K562 (cell line): Measurements from ENCODE around the gene CREM. TPM values are rescaled to one million over a fixed set of nuclear protein-coding genes. Genes with fewer than 3 reads are reported as not detected.

ENCODE experiments used
- CEBPB ChIP-seq: fragments of 450-650 bp; IDR thresholded peaks from 2 replicates; pipeline ENCODE4 v1.6.1; 2016; ENCODE audit warnings: missing genetic modification characterization, missing compliant biosample characterization
- ETV5 ChIP-seq: sonication (generic); formaldehyde crosslinking; IDR thresholded peaks from 2 replicates; pipeline ENCODE4 v1.4.0; 2020; ENCODE audit warnings: low read depth, mild to moderate bottlenecking, missing genetic modification reagents
- FOSL1 ChIP-seq: fragments of 200-800 bp; sonication (Bioruptor generic); conservative IDR thresholded peaks from 2 replicates; pipeline ENCODE4 v1.6.1; 2016; ENCODE audit warnings: missing genetic modification characterization, missing compliant biosample characterization
- GTF2A2 ChIP-seq: IDR thresholded peaks from 2 replicates; pipeline ENCODE4 v1.6.1; 2016; ENCODE audit warnings: mild to moderate bottlenecking, missing genetic modification characterization, missing compliant biosample characterization
- GTF2F1 ChIP-seq: IDR thresholded peaks from 2 replicates; pipeline ENCODE4 v1.6.1; 2011; ENCODE audit warnings: low read depth, low read length, improper control_type of control experiment
- HMG20A ChIP-seq: fragments of 450-650 bp; formaldehyde crosslinking; conservative IDR thresholded peaks from 2 replicates; pipeline ENCODE4 v1.4.0; 2020; ENCODE audit warnings: mild to moderate bottlenecking, mixed read lengths
- KDM1A ChIP-seq, 2 experiments: fragments of 450-650 bp; IDR thresholded peaks; 2 replicates each; pipeline ENCODE4 v1.6.1; 2016; ENCODE audit warnings: mild to moderate bottlenecking in 2 of 2
- KLF16 ChIP-seq: IDR thresholded peaks from 2 replicates; pipeline ENCODE4 v1.6.1; 2016; ENCODE audit warnings: antibody characterized with exemption
- LCOR ChIP-seq: sonication (generic); formaldehyde crosslinking; IDR thresholded peaks from 2 replicates; pipeline ENCODE4 v1.8.0; 2022; ENCODE audit warnings: mild to moderate bottlenecking, missing genetic modification reagents
- NFIC ChIP-seq: fragments of 450-650 bp; IDR thresholded peaks from 2 replicates; pipeline ENCODE4 v1.6.1; 2017; ENCODE audit warnings: mild to moderate bottlenecking, inconsistent platforms
- NONO ChIP-seq, 2 experiments: fragments of 200-400 bp in 1 of 2; fragments of 450-650 bp in 1 of 2; formaldehyde crosslinking in 1 of 2; IDR thresholded peaks; 2 replicates each; pipeline ENCODE4 v1.6.1; 2017; ENCODE audit warnings: low read depth in 2 of 2, mild to moderate bottlenecking in 2 of 2, moderate library complexity in 2 of 2, low read length in 1 of 2
- NUFIP1 ChIP-seq: fragments of 450-650 bp; IDR thresholded peaks from 2 replicates; pipeline ENCODE4 v1.6.1; 2018; ENCODE audit not compliant: partially characterized antibody
- RAD51 ChIP-seq: fragments of 450-650 bp; IDR thresholded peaks from 2 replicates; pipeline ENCODE4 v1.7.1; 2016; ENCODE audit warnings: low read depth, mild to moderate bottlenecking, borderline replicate concordance
- SMAD2 ChIP-seq: fragments of 150-350 bp; IDR thresholded peaks from 2 replicates; pipeline ENCODE4 v1.6.1; 2014; ENCODE audit warnings: low read depth, mild to moderate bottlenecking, low read length
- SMARCC2 ChIP-seq: fragments of 450-650 bp; IDR thresholded peaks from 2 replicates; pipeline ENCODE4 v1.6.1; 2017; ENCODE audit warnings: antibody characterized with exemption, moderate library complexity, mild to moderate bottlenecking, low read depth
- SP1 ChIP-seq: sonication (generic); formaldehyde crosslinking; IDR thresholded peaks from 2 replicates; pipeline ENCODE4 v1.8.1; 2022; ENCODE audit warnings: mild to moderate bottlenecking, missing genetic modification reagents
- SUPT5H ChIP-seq: fragments of 450-650 bp; IDR thresholded peaks from 2 replicates; pipeline ENCODE4 v1.6.1; 2016
- TAL1 ChIP-seq: fragments of 450-650 bp; IDR thresholded peaks from 2 replicates; pipeline ENCODE4 v1.6.1; 2016; ENCODE audit warnings: mild to moderate bottlenecking
- TFAP4 ChIP-seq: sonication (generic); formaldehyde crosslinking; IDR thresholded peaks from 2 replicates; pipeline ENCODE4 v1.8.0; 2022; ENCODE audit warnings: missing genetic modification reagents, mild to moderate bottlenecking, moderate library complexity, borderline replicate concordance
- ZNF12 ChIP-seq: sonication (generic); formaldehyde crosslinking; IDR thresholded peaks from 2 replicates; pipeline ENCODE4 v1.4.0; 2020; ENCODE audit warnings: mild to moderate bottlenecking, missing genetic modification reagents
- ZNF121 ChIP-seq: sonication (generic); formaldehyde crosslinking; conservative IDR thresholded peaks from 2 replicates; pipeline ENCODE4 v1.8.0; 2022; ENCODE audit warnings: missing genetic modification reagents
- ZNF197 ChIP-seq: fragments of 200-800 bp; sonication (Bioruptor generic); IDR thresholded peaks from 2 replicates; pipeline ENCODE4 v1.6.1; 2016; ENCODE audit warnings: low read depth, missing genetic modification characterization, missing compliant biosample characterization
- ZNF316 ChIP-seq: fragments of 450-650 bp; IDR thresholded peaks from 2 replicates; pipeline ENCODE4 v1.6.1; 2016
- ZNF324 ChIP-seq: fragments of 250-450 bp; sonication (Bioruptor Pico); IDR thresholded peaks from 2 replicates; pipeline ENCODE4 v1.4.0; 2020; ENCODE audit warnings: mild to moderate bottlenecking
- ZNF408 ChIP-seq: fragments of 250-450 bp; sonication (Bioruptor Pico); IDR thresholded peaks from 2 replicates; pipeline ENCODE4 v1.4.0; 2020; ENCODE audit warnings: low read depth, mild to moderate bottlenecking, moderate library complexity
- polyA plus RNA-seq, 8 experiments: library from polyadenylated mRNA; depleted of rRNA in 4 of 8; stranded (reverse) in 5 of 8; unstranded in 3 of 8; fragments of >200 nt; fragmentation: Nextera tagmentation in 2 of 8; fragmentation: Illumina TruSeq in 1 of 8; extraction: Ambion mirVana in 2 of 8; extraction: Trizol in 1 of 8; gene quantifications; 2 replicates each; pipeline versions ENCODE4 v1.2.1 to v1.2.3, GENCODE V29; 2011 to 2014; ENCODE audit warnings: inconsistent platforms in 1 of 8, missing spikeins in 1 of 8
- total RNA-seq, 7 experiments: library from RNA; depleted of rRNA in 6 of 7; stranded (reverse); fragments of >200 nt in 6 of 7; fragmentation: Illumina TruSeq in 2 of 7; extraction: Trizol in 2 of 7; gene quantifications; 2 replicates each; pipeline versions ENCODE4 v1.2.1 to v1.2.3, GENCODE V29; 2011 to 2021; ENCODE audit warnings: low replicate concordance in 1 of 7
- TF ChIP-seq, protein P1 (sequence below): fragments of 250-450 bp; sonication (Bioruptor Pico); IDR thresholded peaks from 2 replicates; pipeline ENCODE4 v1.5.0; 2020; ENCODE audit warnings: mild to moderate bottlenecking, borderline replicate concordance
- TF ChIP-seq, protein P2 (sequence below): sonication (generic); formaldehyde crosslinking; IDR thresholded peaks from 2 replicates; pipeline ENCODE4 v1.8.1; 2023; ENCODE audit warnings: mild to moderate bottlenecking, missing genetic modification reagents

CREM gene
- total and polyA plus RNA-seq, 9 of the 15 experiments (the other 6 are each of a cell fraction or from before 2014, with no cell fraction given): 39.1 to 70.2 (median 48.3) TPM

DNA sequence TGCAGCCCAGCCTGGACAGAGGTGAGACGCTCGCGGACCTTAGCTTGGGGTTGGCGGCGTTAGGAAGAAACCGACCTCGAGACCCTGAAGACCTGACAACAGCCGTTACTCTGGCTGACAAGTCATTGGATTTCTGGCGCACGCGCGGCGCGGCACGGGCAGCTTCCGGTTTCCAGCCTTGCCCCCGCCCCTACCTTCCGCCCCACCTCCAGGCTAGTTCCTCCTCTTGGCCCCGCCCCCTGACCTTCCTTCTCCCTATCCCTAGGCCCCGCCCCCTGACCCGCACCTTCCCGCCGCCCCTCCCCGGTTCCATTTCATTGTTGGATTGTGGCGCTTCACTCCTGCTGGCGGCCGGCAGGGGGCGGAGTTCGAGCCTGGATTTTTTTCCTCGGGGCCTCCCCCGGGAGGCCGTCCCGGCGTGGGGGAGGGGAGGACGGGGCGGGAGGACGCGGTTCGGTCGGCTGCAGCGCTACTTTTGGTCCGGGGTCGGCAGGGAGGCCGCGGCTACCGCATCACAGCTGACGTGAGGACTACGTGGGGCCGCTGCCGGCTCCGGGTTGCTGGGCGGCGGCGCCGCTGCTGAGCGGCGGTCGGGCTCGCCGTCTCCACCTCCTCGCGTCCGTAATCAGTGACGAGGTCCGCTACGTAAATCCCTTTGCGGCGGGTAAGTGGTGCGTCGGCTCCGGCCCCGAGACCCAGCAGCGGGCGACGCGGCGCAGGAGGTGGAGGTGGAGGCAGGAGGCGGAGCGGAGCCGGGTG is at the start of gene CREM (continued):
- TF ChIP-seq TFAP4 (CRISPR knock-in tag) (peak; percentile 91), GTF2F1 (no peak), ETV5 (no peak), GTF2A2 (tag) (no peak), ZNF197 (CRISPR knock-in tag) (peak; percentile 63; the same call in 1 of the 2 replicates), NUFIP1 (no peak), FOSL1 (tag) (0 out of 2 replicates have a peak, but pooled peaks have one; percentile 25), RAD51 (no peak), ZNF12 (peak; percentile 51), ZNF316 (no peak), KLF16 (peak; percentile 67; the same call in 1 of the 2 replicates), TAL1 (no peak), LCOR (peak; percentile 51; the same call in 1 of the 2 replicates), HMG20A (no peak), ZNF324 (no peak), NONO (IDR thresholded peaks at IDR 0.05; ENCODE audit: low read depth in 2 of 2, low read length in 1 of 2) (peak; percentile 17 to 35; a peak in 1 of 4 replicates), SMAD2 (no peak), KDM1A (IDR thresholded peaks at IDR 0.05) (no peak), NFIC (peak; percentile 4; the same call in 1 of the 2 replicates), ZNF408 (CRISPR knock-in tag) (no peak), ZNF121 (CRISPR knock-in tag) (no peak), SP1 (peak; percentile 77), CEBPB (tag) (no peak), SMARCC2 (no peak), SUPT5H (peak; percentile 90)
- TF ChIP-seq, protein P1, sequence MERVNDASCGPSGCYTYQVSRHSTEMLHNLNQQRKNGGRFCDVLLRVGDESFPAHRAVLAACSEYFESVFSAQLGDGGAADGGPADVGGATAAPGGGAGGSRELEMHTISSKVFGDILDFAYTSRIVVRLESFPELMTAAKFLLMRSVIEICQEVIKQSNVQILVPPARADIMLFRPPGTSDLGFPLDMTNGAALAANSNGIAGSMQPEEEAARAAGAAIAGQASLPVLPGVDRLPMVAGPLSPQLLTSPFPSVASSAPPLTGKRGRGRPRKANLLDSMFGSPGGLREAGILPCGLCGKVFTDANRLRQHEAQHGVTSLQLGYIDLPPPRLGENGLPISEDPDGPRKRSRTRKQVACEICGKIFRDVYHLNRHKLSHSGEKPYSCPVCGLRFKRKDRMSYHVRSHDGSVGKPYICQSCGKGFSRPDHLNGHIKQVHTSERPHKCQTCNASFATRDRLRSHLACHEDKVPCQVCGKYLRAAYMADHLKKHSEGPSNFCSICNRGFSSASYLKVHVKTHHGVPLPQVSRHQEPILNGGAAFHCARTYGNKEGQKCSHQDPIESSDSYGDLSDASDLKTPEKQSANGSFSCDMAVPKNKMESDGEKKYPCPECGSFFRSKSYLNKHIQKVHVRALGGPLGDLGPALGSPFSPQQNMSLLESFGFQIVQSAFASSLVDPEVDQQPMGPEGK (CRISPR knock-in tag): no peak
- TF ChIP-seq, protein P2, sequence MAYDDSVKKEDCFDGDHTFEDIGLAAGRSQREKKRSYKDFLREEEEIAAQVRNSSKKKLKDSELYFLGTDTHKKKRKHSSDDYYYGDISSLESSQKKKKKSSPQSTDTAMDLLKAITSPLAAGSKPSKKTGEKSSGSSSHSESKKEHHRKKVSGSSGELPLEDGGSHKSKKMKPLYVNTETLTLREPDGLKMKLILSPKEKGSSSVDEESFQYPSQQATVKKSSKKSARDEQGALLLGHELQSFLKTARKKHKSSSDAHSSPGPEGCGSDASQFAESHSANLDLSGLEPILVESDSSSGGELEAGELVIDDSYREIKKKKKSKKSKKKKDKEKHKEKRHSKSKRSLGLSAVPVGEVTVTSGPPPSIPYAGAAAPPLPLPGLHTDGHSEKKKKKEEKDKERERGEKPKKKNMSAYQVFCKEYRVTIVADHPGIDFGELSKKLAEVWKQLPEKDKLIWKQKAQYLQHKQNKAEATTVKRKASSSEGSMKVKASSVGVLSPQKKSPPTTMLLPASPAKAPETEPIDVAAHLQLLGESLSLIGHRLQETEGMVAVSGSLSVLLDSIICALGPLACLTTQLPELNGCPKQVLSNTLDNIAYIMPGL (CRISPR knock-in tag): 0 out of 2 replicates have a peak, but pooled peaks have one; percentile 57
